GM13977 (cell line): Measurements from ENCODE around the gene SLC45A3.

ENCODE experiments used
- DNase-seq: peaks from one replicate; pipeline ENCODE4 v3.0.0; 2012; ENCODE audit warnings: low spot score
- CTCF ChIP-seq: IDR thresholded peaks from 2 replicates; pipeline ENCODE4 v1.5.1; 2012; ENCODE audit warnings: mild to moderate bottlenecking, control low read depth; ENCODE audit not compliant: insufficient read depth; ENCODE audit errors: extremely low read depth, missing control alignments
- in situ Hi-C: fragments of 300-500 bp; cut with MboI; formaldehyde crosslinking; loops from one replicate; pipeline ENCODE4 v1.12.0; 2022; ENCODE audit warnings: low sequenced_read_pairs, low pct_unique_long_range_greater_than_20kb, mixed read lengths, inconsistent platforms; ENCODE audit not compliant: unreplicated experiment

SLC45A3 gene

GRCh38 chr1:205689479-205689878 is 9.2 kb upstream of the SLC45A3 start:
- in situ Hi-C loops: no loop called here
- no peak for DNase-seq
- TF ChIP-seq CTCF: no peak

- no peak for DNase-seq
- in situ Hi-C loops: no loop called here
- no peak for TF ChIP-seq CTCF
Observed at GRCh38 chr1:205688171-205689080, 8.1 kb upstream of the SLC45A3 start.

GRCh38 chr1:205687242-205687641 is 6.9 kb upstream of the SLC45A3 start:
- no peak for DNase-seq
- in situ Hi-C loops: no loop called here

GRCh38 chr1:205681364-205681763 is 1.1 kb upstream of the SLC45A3 start:
- TF ChIP-seq CTCF: no peak
- in situ Hi-C loops: no loop called here
- no peak for DNase-seq

More at GRCh38 chr1:205687242-205687641, 6.9 kb upstream of the SLC45A3 start:
- TF ChIP-seq CTCF: no peak

- TF ChIP-seq CTCF: no peak
- DNase-seq: no peak
- in situ Hi-C loops: no loop called here
Observed at GRCh38 chr1:205678286-205679111, 1.8 kb downstream of the SLC45A3 start.

- in situ Hi-C loops: no loop called here
- DNase-seq: no peak
- TF ChIP-seq CTCF: no peak
Observed at GRCh38 chr1:205677167-205677566, 3.1 kb downstream of the SLC45A3 start.
